HepG2 (cell line): ENCODE results near the gene GPATCH3. TPM values are rescaled to one million over a fixed set of nuclear protein-coding genes. Genes with fewer than 3 reads are reported as not detected.

Experiments
- FOXC1 ChIP-seq: sonication (generic); formaldehyde crosslinking; IDR thresholded peaks from 2 replicates; pipeline ENCODE4 v1.8.0; 2022; ENCODE audit warnings: mild to moderate bottlenecking, missing genetic modification reagents, borderline replicate concordance
- HDAC6 ChIP-seq: fragments of 200-600 bp; sonication (generic); IDR thresholded peaks from 2 replicates; pipeline ENCODE4 v1.7.0; 2017; ENCODE audit warnings: mild to moderate bottlenecking, antibody characterized with exemption, low read length, low read depth
- HMG20B ChIP-seq: conservative IDR thresholded peaks from 2 replicates; pipeline ENCODE4 v1.6.1; 2016; ENCODE audit warnings: missing genetic modification reagents, missing compliant biosample characterization
- HNF4A ChIP-seq: sonication (generic); formaldehyde crosslinking; IDR thresholded peaks from 2 replicates; pipeline ENCODE4 v1.4.0; 2020; ENCODE audit warnings: missing genetic modification reagents
- HOXA5 ChIP-seq: sonication (generic); formaldehyde crosslinking; IDR thresholded peaks from 2 replicates; pipeline ENCODE4 v1.4.0; 2020; ENCODE audit warnings: missing genetic modification reagents
- ISL2 ChIP-seq: sonication (generic); formaldehyde crosslinking; IDR thresholded peaks from 2 replicates; pipeline ENCODE4 v1.5.0; 2020; ENCODE audit warnings: missing genetic modification reagents
- JUNB ChIP-seq: sonication (generic); formaldehyde crosslinking; IDR thresholded peaks from 2 replicates; pipeline ENCODE4 v1.8.0; 2022; ENCODE audit warnings: missing genetic modification reagents, mild to moderate bottlenecking, borderline replicate concordance
- MLXIP ChIP-seq: sonication (generic); formaldehyde crosslinking; IDR thresholded peaks from 2 replicates; pipeline ENCODE4 v1.9.0; 2021; ENCODE audit warnings: missing genetic modification reagents, borderline replicate concordance
- SAFB2 ChIP-seq: sonication (generic); formaldehyde crosslinking; IDR thresholded peaks from 2 replicates; pipeline ENCODE4 v1.5.1; 2020; ENCODE audit warnings: missing genetic modification reagents, low read depth, mild to moderate bottlenecking, borderline replicate concordance
- TMF1 ChIP-seq: sonication (generic); formaldehyde crosslinking; IDR thresholded peaks from 2 replicates; pipeline ENCODE4 v1.8.1; 2022; ENCODE audit warnings: low read depth, missing genetic modification reagents
- WIZ ChIP-seq: sonication (generic); formaldehyde crosslinking; IDR thresholded peaks from 2 replicates; pipeline ENCODE4 v1.5.1; 2020; ENCODE audit warnings: mild to moderate bottlenecking, missing genetic modification reagents
- ZFP62 ChIP-seq: sonication (generic); formaldehyde crosslinking; IDR thresholded peaks from 2 replicates; pipeline ENCODE4 v1.4.0; 2020; ENCODE audit warnings: missing genetic modification reagents
- ZFX ChIP-seq: sonication (generic); formaldehyde crosslinking; IDR thresholded peaks from 2 replicates; pipeline ENCODE4 v1.4.0; 2020; ENCODE audit warnings: mild to moderate bottlenecking, low read depth, missing genetic modification reagents, moderate library complexity
- ZNF10 ChIP-seq: sonication (generic); formaldehyde crosslinking; IDR thresholded peaks from 2 replicates; pipeline ENCODE4 v1.4.0; 2020; ENCODE audit warnings: mild to moderate bottlenecking, low read depth, missing genetic modification reagents, borderline replicate concordance
- ZNF276 ChIP-seq: sonication (generic); formaldehyde crosslinking; IDR thresholded peaks from 2 replicates; pipeline ENCODE4 v1.4.0; 2020; ENCODE audit warnings: mild to moderate bottlenecking, low read depth, missing genetic modification reagents
- ZNF329 ChIP-seq: sonication (generic); formaldehyde crosslinking; IDR thresholded peaks from 2 replicates; pipeline ENCODE4 v1.9.0; 2021; ENCODE audit warnings: low read depth, mild to moderate bottlenecking, missing genetic modification reagents
- ZNF556 ChIP-seq: sonication (generic); formaldehyde crosslinking; IDR thresholded peaks from 2 replicates; pipeline ENCODE4 v1.4.0; 2020; ENCODE audit warnings: mild to moderate bottlenecking, missing genetic modification reagents, borderline replicate concordance
- ZNF674 ChIP-seq: sonication (generic); formaldehyde crosslinking; IDR thresholded peaks from 2 replicates; pipeline ENCODE4 v1.5.0; 2020; ENCODE audit warnings: low read depth, mild to moderate bottlenecking, missing genetic modification reagents
- ZNF841 ChIP-seq: sonication (generic); formaldehyde crosslinking; IDR thresholded peaks from 2 replicates; pipeline ENCODE4 v1.8.1; 2023; ENCODE audit warnings: missing genetic modification reagents, borderline replicate concordance
- ZNF883 ChIP-seq: sonication (generic); formaldehyde crosslinking; IDR thresholded peaks from 2 replicates; pipeline ENCODE4 v1.5.1; 2020; ENCODE audit warnings: mild to moderate bottlenecking, missing genetic modification reagents; ENCODE audit errors: not compliant biosample characterization
- ZUFSP ChIP-seq: sonication (generic); formaldehyde crosslinking; IDR thresholded peaks from 2 replicates; pipeline ENCODE4 v1.9.0; 2021; ENCODE audit warnings: missing genetic modification reagents, mild to moderate bottlenecking, borderline replicate concordance
- polyA plus RNA-seq, 8 experiments: library from polyadenylated mRNA; depleted of rRNA in 3 of 8; stranded (reverse) in 7 of 8; unstranded in 1 of 8; fragments of >200 nt; fragmentation: Illumina TruSeq in 4 of 8; extraction: Trizol in 4 of 8; gene quantifications; 2 replicates each; pipeline versions ENCODE4 v1.2.1 to v1.2.3, GENCODE V29; 2011 to 2016; ENCODE audit warnings: low read depth in 4 of 8, missing spikeins in 1 of 8, mixed read lengths in 1 of 8; ENCODE audit not compliant: insufficient read depth in 1 of 8
- total RNA-seq, 5 experiments: library from RNA; depleted of rRNA; stranded (reverse); fragments of >200 nt; fragmentation: Illumina TruSeq; extraction: Trizol; gene quantifications; 2 replicates each; pipeline ENCODE4 v1.2.3, GENCODE V29; 2016; ENCODE audit warnings: low read depth in 1 of 5

GPATCH3 gene
- total and polyA plus RNA-seq, 2 of the 13 experiments (the other 11 are each of a cell fraction or from before 2014, with no cell fraction given) = 8.3 to 11.0 TPM

DNA sequence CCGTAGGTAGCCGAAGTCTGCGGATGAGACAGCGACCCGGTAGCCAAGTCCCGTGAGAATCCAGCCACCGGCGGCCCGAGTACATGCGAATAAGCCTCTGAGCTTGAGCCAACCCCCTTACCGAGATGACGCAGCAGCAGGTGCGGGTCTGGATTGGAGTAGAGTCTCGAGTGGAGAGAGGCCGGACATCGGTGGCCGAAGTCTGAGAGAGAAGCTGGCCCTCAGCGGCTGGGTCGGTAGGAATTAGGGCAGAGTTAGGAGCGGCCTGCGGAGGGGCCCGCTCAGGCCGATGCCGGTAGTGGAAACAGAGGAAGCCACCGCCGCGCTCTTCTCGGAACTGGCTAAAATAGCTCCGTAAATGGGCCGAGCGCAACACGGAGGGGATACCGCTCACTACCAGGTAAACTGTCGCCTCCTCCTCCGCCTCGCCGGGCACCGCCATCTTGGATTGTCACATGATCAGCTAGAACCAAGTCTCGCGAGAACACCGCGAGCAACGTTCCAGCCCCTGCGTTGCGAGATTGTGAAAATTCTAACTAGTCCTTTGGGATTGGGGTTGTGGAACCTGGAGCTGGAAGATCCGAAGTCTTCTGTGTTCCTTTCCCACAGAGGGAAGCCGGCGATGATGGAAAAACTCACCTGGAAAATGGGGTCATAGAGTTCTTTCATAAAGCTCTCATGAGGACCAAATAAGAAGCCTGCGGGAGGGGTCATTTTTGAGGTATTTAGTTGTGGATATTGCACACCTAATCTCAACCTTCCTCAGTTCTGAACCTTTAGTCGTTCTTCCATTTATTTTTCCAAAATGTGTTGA, at the start of gene GPATCH3 (continued):
- TF ChIP-seq MLXIP = no peak
- no peak for TF ChIP-seq HMG20B (CRISPR knock-in tag)
- no peak for TF ChIP-seq ZNF841
- no peak for TF ChIP-seq WIZ (CRISPR knock-in tag)
- TF ChIP-seq ZNF276 = no peak
- peak; percentile 77; the same call in 1 of the 2 replicates for TF ChIP-seq HOXA5 (CRISPR knock-in tag)
- no peak for TF ChIP-seq ZFP62 (CRISPR knock-in tag)
- TF ChIP-seq HDAC6 = no peak
- peak; percentile 48 for TF ChIP-seq ZNF883 (CRISPR knock-in tag)
- TF ChIP-seq ZNF10 (CRISPR knock-in tag) = no peak
- no peak for TF ChIP-seq ZUFSP
- peak; percentile 67; the same call in 1 of the 2 replicates for TF ChIP-seq FOXC1 (CRISPR knock-in tag)
- no peak for TF ChIP-seq SAFB2 (CRISPR knock-in tag)
- peak; percentile 82; the same call in 1 of the 2 replicates for TF ChIP-seq TMF1 (CRISPR knock-in tag)
- TF ChIP-seq ZNF674 (CRISPR knock-in tag) = no peak
- TF ChIP-seq ZNF329 (CRISPR knock-in tag) = no peak
- peak; percentile 73 for TF ChIP-seq ISL2 (CRISPR knock-in tag)
- peak; percentile 89 for TF ChIP-seq ZFX
- peak; percentile 77; the same call in 1 of the 2 replicates for TF ChIP-seq ZNF556 (CRISPR knock-in tag)
- peak; percentile 40; the same call in 1 of the 2 replicates for TF ChIP-seq JUNB (CRISPR knock-in tag)
- TF ChIP-seq HNF4A (CRISPR knock-in tag) = peak; percentile 3; the same call in 1 of the 2 replicates
